HG03108 (cell line): ENCODE data around the gene ROBO1.

Experiments used
- ATAC-seq: cut with Tn5 transposase; IDR thresholded peaks from one replicate; pipeline ENCODE4 v1.9.1; 2021; ENCODE audit warnings: moderate library complexity; ENCODE audit not compliant: unreplicated experiment

The ROBO1 gene

DNA sequence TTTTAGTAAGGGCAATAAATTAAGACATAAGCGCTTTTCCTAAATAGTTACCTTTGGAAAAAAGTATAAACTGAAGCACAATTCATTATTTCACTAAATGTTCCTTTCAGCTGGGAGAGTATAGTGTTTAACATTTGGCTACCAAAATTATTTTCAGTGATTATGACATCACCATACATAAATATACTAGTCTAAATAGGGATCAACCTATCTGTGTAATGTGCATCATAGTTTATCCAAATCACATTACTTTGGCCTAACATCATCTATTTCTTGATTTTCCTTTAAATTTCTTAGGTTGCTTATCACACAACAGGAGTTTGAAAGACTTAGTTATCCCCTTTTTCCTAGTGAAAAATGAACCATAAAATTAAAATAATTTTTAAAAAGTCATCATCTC lies 738.9 kb downstream of the ROBO1 start:
- ATAC-seq, result no peak

DNA sequence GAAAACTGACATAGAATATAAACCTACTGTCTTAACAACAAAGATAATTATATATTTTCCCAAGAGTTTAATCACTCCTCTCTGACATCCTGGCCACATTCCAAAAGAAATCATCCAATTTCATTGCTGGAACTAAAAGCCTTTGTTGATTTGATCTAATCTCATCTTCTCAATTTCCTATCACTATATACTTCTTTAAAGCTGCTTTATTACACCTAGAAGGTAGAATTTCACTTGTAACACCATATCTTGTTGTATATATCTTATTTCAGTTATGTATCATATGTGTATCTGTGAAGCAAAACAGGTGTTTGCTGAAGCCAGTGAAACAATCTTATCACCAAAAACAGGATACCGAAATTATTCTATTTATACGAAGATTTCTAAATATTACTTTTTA lies 740.2 kb downstream of the ROBO1 start:
- no peak for ATAC-seq

DNA sequence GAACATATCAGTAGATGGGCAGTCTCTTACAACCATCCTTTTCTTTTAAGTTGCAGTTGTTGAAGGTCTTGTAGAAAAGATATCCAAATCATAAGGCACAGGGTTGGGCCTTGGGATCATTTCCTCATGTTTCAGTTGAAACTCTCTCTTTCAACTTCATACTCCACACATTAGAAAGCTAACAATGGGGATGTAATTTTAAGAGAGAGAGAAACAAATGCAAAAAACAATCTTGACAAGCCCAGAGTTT lies 747.9 kb downstream of the ROBO1 start:
- ATAC-seq, result no peak

DNA sequence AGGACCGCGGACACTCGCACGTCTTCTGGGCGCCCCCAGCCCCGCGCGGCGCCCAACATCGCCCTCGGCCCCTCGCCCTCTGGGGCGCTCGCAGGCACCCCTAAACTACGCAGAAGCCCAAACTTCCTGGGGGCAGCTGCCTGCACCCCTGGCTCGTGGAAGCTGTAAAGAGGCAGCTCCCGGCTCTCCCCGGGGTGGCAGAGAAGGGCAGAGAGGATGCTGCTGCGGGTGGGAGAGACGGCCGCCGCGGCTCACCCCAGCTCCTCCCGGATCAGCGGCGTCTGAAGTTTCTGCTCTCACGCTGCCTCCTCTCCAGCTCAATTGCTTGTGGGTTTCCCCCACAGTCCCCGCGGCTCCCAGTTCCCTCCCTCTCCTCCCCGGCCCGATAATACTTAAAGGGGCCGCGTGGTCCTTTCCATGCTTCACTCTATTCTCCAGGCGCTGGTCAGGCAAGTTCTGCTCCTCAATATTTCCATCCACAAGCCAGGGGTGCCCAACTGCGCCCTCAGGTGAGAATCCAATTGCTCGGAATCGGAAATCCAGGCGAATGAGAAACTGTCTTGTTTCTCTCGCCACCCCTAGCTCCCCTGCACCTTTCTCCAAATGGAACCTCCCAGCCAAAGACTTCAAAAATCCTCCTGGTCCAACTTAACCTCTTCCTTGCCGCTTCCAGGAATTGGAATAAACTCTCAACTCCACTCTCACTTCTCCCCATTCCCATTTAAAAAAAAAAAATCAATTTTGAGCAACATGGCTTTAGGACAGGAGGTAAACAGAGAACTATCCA lies 748.5 kb downstream of the ROBO1 start:
- no peak for ATAC-seq

DNA sequence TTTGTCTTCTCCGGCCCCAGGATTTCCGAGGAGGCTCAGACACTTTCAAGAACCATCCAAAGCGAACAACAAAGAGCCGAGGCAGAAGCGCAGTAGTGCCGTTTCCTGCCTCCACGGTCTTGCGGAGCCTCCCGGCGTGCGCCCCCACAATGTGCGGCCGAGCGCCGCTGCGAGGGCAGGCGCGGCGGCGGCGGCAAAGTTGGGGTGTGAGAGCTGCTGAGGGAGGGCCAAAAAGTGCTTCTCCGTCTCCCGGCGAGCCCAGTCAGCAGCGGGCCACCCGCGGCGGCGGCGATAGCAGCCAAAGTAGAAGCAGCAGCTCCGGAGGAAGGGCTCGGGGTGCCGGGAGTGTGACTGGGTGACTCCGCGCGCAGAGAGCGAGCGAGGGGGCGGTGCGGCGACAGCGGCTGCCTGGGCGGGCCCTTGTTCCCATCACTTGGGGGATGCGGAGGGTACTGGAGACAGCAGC lies 749.1 kb downstream of the ROBO1 start:
- no peak for ATAC-seq

DNA sequence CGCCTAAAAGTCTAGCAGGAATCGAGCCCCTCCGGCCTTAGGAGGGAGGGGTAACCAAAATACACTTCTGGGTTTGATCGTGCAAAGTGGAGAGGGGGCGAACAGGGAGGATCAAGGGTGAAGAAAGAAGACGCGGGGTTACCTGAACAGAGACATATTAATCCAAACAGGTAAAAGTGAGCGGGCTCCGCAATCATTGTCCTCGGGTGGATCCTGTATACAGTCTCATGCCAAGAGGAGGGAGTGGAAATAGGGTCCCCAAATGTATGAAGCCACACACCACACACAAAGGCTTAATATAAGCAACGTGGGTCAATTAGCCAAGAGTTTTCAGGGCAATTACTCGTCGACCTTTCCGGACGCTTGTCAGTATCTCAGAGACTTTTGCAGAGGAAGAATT lies 749.5 kb downstream of the ROBO1 start:
- ATAC-seq, result no peak

DNA sequence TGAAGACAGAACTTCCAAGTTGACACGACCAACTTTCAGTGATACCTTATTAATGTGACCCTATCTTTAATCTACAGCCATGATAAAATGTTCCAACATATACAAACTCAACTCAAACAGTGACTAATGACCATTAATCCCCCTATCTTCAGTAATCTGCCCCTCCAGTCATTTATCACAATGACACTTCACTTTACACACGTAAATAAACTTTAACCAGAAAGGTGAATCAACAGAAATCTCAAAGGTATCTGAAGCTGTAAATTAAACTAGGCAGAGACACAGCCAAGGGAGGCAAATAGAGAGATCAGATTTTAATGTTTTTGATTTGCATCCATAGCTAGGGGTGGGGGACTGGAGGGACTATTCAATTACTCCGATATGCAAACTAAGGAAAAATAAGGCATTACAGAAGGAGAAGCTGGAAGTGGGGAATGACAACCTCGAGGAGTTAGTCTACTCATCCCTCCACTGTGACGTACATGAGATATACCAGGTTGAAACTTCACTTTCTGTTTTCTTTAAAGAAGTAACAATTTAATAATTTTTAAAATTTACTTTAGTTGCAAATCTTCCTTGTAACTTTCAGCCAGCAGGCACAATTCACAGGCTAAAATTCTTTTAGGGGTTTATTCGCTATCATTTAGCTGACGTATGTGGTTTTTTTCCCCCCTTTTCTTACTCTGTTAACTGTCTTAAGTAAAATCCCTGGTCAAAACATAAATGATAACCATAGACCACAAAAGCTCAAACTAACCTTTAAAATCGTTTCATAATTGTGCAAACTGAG lies 751.0 kb downstream of the ROBO1 start:
- ATAC-seq, result no peak

DNA sequence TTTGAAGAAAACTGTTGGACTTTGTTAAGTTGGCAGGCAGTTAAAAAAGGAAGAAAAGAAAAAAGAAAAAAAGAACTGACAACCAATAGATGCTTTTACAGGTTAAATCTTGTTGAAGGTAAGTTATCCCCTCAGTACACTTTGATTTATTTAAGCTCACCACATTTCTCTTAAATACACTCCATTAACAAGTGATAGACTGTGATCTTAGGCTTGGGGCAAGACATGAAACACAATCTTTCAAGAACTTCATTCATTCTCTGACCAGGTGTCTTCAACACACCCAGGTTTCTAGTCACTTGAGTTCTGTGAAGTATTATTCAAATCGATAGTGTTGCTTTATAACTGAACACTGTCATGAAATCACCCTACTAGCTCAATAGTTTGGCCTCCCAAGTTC lies 751.9 kb downstream of the ROBO1 start:
- ATAC-seq, result no peak

DNA sequence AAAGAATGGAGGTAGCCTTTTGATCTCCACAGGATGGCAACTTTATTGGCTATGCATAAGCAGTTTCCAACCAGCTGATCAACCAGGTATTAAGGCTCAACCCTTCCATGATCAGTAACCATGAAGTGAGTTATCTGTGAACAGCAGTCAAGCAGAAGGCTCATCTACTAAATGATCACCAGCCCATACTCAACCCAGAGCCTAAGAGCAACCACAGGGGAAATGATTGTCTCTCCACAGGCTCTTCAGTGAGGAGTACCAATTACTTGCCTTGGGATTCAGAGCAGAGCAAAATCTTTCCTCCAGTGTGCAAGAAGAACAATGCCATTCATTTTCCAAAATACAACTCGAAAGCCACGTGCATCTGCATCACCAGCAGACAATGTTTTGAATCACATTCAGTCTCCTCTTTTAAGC lies 754.8 kb downstream of the ROBO1 start:
- ATAC-seq, result no peak

DNA sequence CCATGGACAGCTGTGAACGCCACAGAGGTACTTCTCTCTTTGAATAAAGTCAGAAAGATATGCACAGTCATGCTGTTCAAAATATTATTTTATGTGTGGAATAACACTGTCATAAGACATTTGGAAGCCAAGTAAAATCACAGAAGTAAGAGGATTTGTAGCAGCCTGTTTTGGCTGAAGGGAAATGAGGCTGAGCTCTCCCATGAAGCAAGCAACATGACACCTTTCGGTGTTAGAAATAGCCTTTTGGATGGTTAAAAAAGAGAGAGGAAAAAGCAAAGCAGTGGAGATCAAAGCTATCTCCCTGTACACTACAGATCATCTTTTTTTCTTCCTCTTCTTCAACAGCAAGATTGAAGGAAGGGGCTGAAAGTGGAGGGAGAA lies 755.3 kb downstream of the ROBO1 start:
- no peak for ATAC-seq

DNA sequence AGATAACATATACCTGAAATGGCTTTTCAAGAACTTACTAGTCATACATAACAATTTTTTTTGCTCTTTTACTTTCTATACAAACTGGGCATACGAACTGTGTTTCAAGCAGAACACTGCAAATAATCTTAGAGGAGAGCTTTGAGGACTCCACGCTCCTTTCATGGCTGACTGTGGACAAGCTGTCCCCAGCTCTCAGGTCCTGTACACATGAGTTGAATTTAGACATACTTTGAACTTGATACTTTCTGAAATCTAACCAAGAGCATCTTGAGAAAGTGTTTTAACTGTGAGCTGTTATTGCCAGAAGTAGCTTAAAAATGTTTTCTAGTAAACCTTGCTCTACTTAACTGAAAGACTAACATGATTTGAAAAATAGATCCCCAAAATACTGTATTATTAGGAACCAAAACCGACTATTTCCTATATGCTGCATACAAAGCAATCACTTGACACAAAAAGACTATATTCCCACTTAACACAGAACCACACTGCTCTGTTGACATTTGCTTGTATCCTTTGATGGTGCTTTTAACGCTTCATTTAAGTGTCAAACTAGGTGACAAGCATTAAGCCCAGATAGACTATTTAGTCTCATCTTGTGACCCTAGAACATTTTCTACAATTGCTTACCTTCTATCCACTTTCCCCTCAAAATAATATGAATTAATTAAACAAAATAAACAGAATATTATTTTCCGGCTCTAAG lies 755.8 kb downstream of the ROBO1 start:
- no peak for ATAC-seq

DNA sequence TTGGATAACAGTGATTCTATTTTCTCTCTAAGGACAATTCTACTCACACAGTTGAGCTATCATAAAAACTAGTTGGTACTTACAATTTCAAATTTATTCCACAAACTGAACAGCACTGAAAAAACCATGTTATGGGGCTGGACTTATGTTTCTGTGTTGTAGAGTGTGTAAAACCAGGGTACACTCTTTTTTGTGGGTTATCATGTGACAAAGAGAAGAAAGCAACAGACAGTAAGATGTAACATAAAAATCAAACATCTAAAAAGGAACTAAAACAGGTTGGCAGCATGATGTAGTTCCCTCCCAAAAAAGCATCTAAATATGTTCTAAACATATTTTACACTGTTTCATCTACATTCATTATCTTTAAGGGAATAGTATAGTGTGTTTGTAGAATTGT lies 757.9 kb downstream of the ROBO1 start:
- no peak for ATAC-seq

DNA sequence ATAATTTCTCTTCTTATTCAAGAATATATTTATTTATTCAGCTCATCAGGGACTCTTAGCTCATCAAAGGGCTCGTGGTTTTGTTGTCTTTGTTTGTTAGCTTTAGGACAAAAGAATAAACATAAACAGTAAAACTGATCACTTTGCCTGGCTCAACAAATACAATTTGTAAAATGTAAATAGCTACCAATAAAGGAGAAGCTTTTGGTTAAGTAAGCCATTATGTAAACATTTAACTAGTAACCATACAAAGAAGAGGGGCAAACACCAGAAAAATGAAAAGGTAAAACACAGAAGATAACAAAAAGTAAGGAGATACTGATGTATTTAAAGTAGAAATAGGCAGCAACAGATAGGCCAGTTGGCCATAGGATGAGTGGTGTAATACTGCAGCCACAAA lies 761.7 kb downstream of the ROBO1 start:
- ATAC-seq, result no peak

DNA sequence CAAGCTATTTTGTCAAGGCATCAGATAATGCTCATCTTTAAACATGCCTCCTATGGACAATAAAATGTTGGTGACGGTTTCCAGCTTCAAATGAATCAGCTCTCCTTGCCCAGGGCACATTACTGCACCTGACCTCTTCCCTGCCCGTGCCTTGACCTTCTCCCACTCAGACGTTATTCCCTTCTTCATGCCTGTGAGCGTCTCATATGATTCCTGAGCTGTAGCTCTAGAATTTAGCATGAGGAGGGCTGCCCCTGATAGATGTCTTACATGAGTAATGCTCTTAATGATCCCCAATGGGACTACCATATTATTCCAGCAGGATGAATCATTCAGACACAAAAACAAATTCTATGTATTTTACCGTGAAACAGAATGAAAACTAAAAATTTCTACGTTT lies 762.7 kb downstream of the ROBO1 start:
- no peak for ATAC-seq

DNA sequence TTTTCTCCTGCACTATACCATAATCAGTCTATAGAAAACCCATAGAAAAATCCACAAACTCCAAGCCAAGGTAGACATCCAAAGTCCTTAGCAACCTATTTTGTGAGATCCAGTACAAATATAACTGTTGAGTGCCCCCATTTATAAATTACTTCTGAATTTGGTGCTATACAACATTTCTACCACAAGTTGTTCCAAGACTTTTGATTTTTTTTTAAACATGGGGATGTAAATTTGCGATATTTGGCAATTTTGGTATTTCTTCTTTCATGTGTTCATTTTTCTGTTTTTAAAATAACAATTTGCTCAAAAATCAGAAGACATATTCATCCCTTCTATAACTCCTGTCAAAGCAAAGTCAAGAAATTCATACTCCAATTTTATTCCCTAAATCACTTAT lies 763.8 kb downstream of the ROBO1 start:
- no peak for ATAC-seq

DNA sequence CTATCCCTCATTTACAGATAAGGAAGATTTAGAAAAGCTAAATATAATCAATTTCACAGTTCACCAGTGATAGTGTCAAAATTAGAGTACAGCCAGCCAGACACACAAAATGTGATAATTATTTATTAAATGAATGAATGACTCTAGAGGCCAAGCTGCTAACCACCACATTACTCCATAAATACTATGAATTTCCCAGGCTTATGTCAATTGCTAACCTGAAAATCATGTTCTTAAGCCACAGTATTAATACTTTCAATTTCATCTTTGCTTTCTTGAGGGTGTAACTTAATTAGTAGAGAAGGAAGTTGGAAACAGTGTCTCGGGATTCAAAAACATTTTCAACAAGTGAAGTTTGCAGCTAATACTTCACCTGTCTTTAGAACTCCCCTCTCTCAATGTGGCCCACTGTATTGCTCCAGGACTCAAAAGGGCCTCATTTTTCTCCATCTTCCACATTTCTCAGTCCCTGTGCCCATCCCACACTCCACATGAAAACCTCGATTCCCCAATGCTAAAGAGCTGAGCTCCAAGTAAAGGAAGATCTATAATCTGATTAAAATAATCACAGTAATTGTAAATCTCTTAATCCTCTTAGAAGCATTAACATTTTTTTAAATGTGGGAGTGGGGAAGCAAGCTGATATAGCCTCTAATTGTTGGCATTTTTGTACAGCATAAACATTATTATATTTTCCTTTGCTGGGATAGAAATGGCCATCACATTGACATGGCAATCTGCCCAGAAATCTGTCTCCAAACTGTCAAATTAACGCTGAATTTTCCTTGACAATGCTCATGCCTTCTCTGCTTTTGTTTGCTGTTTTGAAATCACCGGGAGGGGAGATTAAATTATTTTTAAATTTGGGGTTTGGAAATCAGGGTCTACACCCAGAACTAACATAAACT lies 765.1 kb downstream of the ROBO1 start:
- no peak for ATAC-seq

DNA sequence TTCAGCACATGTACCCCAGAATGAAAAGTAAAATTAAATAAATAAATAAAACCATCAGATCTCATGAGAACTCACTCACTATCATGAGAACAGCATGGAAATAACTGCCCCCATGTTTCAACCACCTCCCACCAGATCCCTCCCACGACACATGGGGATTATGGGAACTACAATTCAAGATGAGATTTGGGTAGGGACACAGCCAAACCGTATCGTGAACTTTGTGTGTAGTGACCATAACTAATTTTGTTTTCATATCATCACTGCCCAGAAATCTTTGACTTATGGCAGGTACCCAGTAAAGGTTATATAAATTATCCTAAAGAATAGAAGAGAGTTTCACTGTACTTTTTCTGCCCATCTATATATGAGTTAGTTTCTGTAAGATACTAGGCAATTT lies 766.5 kb downstream of the ROBO1 start:
- ATAC-seq, result no peak

DNA sequence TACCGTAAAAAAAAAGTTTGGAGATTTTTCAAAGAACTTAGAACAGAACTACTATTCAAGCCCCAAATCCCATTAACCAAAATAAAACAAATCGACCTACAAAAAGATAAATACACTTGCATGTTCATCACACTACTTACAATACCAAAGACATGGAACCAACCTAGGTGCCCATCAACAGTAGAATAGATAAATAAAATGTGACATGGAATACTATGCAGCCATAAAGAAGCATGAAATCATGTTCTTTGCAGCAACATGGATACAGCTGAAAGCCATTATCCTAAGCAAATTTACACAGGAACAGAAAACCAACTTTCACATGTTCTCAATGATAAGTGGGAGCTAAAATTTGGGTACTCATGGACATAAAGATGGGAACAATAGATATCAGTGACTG lies 768.7 kb downstream of the ROBO1 start:
- ATAC-seq, result no peak

DNA sequence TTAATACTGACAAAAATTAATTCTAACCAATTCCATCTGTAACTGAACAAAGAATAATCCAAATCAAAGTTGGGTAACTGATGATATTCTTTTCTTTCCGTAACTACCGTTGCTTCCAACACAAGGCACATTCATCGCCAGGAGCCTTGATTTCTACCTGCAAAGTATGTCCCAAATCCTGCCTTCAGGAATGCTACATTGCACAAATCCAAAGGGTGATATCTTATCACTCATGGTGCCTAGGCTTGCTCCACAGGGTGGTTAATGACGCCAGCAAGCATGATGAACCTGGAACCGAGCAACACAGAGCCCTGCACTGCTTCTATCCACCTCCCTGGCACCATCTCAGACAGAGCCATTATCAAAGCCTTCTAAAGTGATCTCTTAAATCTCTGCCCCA lies 772.7 kb downstream of the ROBO1 start:
- ATAC-seq, result no peak

DNA sequence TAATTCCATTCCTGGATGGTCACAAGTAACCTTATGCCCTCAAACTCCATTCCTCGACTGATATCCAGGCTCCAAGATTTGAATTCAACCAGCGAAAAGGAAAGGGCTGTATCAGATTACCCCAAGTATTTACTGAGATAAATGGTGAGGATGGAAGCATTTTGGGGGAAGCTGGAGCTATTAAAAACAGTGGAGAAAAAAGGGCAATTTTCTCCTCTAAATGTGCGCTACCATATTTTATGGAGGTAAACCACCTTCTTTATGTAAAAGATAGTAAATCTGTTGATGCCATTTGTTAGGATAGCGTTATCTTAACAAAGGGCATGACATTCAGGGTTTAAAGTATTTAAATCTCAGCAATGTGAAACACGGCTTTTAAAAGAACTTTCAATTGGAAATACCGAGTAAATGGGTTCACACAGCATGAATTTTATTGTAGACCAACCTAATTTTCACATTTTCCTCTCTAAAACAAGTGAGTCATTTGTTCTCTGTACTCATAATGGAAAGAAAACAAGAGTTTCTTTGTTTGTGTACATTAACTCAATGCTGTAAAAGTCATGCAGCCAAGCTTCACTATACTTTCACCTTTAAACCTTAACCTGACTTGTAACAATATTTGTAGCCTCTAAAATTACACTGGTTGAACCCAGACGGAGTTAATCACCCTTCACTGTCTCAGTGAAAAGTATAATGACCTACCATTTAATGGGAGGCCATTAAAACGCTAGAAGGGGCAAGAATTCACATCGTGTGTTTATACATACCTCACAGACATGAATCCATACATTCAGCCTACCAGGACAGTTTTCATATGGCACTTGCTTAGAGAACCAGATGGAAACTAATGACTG lies 773.4 kb downstream of the ROBO1 start:
- ATAC-seq, result no peak
